ENCODE results near the gene CNTN4.

DNA sequence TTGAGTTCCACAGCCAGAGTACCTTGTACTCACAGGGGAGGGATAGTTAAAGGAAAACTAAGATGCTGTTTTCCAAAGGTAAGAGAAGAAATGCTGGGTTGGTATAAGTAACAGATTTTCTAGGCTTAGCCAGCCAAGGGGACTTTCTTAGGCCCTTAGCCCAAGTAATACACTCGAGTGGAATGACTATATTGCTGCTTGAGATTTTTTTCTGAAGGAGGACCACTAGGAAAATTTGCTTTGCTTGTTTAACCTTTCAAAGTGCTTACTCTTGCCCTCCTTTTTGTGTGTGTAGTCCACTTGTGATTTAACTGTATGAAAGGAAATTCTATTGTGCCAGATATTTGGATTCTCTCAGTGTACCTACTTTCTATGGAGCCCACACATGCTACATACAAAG is 961.0 kb downstream of the CNTN4 start:
- TF ChIP-seq, protein P1, sequence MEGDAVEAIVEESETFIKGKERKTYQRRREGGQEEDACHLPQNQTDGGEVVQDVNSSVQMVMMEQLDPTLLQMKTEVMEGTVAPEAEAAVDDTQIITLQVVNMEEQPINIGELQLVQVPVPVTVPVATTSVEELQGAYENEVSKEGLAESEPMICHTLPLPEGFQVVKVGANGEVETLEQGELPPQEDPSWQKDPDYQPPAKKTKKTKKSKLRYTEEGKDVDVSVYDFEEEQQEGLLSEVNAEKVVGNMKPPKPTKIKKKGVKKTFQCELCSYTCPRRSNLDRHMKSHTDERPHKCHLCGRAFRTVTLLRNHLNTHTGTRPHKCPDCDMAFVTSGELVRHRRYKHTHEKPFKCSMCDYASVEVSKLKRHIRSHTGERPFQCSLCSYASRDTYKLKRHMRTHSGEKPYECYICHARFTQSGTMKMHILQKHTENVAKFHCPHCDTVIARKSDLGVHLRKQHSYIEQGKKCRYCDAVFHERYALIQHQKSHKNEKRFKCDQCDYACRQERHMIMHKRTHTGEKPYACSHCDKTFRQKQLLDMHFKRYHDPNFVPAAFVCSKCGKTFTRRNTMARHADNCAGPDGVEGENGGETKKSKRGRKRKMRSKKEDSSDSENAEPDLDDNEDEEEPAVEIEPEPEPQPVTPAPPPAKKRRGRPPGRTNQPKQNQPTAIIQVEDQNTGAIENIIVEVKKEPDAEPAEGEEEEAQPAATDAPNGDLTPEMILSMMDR (IDR thresholded peaks at IDR 0.05), result no peak
- TF ChIP-seq POLR2A (IDR thresholded peaks at IDR 0.05), result no peak

All from body of pancreas (tissue), 4 donors.